ENCODE measurements around the gene VTI1A. TPM values are rescaled to one million over a fixed set of nuclear protein-coding genes. Genes with fewer than 3 reads are reported as not detected.

Gene VTI1A
- total and polyA plus RNA-seq, 9 of the 15 experiments (the other 6 are each of a cell fraction or from before 2014, with no cell fraction given), result 9.3 to 21.4 (median 16.0) TPM

DNA sequence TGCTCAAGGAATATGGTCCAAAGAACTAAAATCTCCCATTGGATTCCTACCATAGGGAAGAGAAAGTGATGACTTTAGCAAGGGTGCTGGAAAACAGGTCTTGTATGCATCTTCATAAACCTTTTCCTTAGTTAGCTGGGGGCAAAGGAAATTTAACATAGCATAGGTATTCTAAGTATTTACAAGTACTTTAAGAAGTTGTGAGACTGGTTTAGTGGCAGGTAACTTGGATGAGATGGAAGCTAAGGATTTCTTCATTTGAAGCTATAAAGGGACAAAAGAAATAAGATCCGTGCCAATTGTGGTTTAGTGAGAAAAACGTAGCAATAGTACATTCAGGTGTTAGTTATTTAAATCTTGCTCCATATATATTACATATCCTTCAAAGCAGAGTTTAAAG, 319.6 kb downstream of the VTI1A start (continued):
- TF ChIP-seq, protein P1, sequence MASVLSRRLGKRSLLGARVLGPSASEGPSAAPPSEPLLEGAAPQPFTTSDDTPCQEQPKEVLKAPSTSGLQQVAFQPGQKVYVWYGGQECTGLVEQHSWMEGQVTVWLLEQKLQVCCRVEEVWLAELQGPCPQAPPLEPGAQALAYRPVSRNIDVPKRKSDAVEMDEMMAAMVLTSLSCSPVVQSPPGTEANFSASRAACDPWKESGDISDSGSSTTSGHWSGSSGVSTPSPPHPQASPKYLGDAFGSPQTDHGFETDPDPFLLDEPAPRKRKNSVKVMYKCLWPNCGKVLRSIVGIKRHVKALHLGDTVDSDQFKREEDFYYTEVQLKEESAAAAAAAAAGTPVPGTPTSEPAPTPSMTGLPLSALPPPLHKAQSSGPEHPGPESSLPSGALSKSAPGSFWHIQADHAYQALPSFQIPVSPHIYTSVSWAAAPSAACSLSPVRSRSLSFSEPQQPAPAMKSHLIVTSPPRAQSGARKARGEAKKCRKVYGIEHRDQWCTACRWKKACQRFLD (CRISPR knock-in tag; IDR thresholded peaks at IDR 0.05), result no peak
- TF ChIP-seq HLTF (IDR thresholded peaks at IDR 0.05), result no peak
- TF ChIP-seq ZNF507 (tag; conservative IDR thresholded peaks at IDR 0.05), result no peak
- TF ChIP-seq, protein P2, sequence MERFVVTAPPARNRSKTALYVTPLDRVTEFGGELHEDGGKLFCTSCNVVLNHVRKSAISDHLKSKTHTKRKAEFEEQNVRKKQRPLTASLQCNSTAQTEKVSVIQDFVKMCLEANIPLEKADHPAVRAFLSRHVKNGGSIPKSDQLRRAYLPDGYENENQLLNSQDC (CRISPR knock-in tag; IDR thresholded peaks at IDR 0.05), result no peak
- TF ChIP-seq EWSR1 (IDR thresholded peaks at IDR 0.05; ENCODE audit: borderline replicate concordance, low read depth, partially characterized antibody), result no peak
- TF ChIP-seq TFAM (CRISPR knock-in tag; conservative IDR thresholded peaks at IDR 0.05), result no peak
- TF ChIP-seq PURB (CRISPR knock-in tag; IDR thresholded peaks at IDR 0.05; ENCODE audit: low read depth), result no peak

DNA sequence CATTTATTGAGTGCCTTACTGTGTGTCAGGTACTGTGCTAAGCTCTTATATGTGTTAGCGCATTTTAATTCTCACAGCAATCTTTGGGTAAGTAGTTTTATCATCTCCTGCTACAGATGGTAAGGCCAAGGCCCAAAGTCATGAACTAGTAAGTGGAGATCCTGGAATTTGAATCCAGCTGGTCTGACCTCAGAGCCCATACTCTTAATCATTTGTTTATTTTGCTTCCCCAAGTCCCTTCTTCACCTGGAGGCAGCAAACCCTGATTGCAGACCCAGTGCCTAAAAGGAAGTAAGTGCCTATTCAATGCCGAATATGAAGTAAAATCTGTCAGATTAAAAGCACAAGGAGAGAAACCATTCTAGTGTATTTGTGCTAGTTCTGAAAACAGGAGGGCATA, 320.1 kb downstream of the VTI1A start:
- Histone ChIP-seq H3K4me1 (replicated peaks in 1 of 2; ENCODE audit: control insufficient read depth in 2 of 2, insufficient read depth in 2 of 2, low read length in 2 of 2) (no peaks in the 10 kb centered on the region), H3K79me2 (ENCODE audit: control insufficient read depth, insufficient read depth, low read length) (no peaks in the 10 kb centered on the region), H3K4me3 (no peak overlapping the region), H3K9ac (ENCODE audit: insufficient read depth in 1 of 2, low read depth in 2 of 2, low read length in 2 of 2) (no peak overlapping the region), H3K27ac (ENCODE audit: extremely low read depth, low read depth, low read length) (no peak overlapping the region), H4K20me1 (replicated peaks; ENCODE audit: control insufficient read depth, insufficient read depth, low read length) (no peaks in the 10 kb centered on the region), H2AFZ (ENCODE audit: low read depth, low read length) (no peak overlapping the region), H3K27me3 (ENCODE audit: control insufficient read depth in 2 of 2, insufficient read depth in 2 of 2, low read length in 2 of 2) (no peaks in the 10 kb centered on the region), H3K9me3 (replicated peaks; ENCODE audit: control insufficient read depth, insufficient read depth, low read depth, low read length) (no peaks in the 10 kb centered on the region), H3K36me3 (ENCODE audit: control insufficient read depth, insufficient read depth, low read length) (no peaks in the 10 kb centered on the region), H3K4me2 (ENCODE audit: insufficient read depth, low read length) (no peak overlapping the region), H3K9me1 (ENCODE audit: control insufficient read depth, insufficient read depth, low read length) (no peaks in the 10 kb centered on the region)
- WGBS (ENCODE audit: insufficient coverage, low coverage, missing lambda C conversion rate), result 55% methylated on average over 2 of the region's 2 CpGs
- in situ Hi-C loops (cut with MboI) (no loop called here), intact Hi-C loops (cut with micrococcal nuclease) (no loop called here)
- no TSS peak for BruUV-seq (replicated peaks)
- CTCF ChIA-PET (ENCODE audit: low intra/inter-chr PET ratio), result no interaction called here
- POLR2A ChIA-PET, result interaction anchor here (0.6 to 1.4 kb wide), 2 partner anchors 16 to 44 kb away, joined by 3 read pairs; no protein-coding TSS in a partner anchor
- ATAC-seq (no peak), FAIRE-seq (no peak), DNase-seq (ENCODE audit: extremely low read depth in 1 of 4, low spot score in 3 of 4) (no peak)
- TF ChIP-seq U2AF1 (optimal IDR thresholded peaks at IDR 0.05; ENCODE audit: low read depth, low read length) (no peak), ZNF347 (CRISPR knock-in tag; IDR thresholded peaks at IDR 0.05; ENCODE audit: low read depth) (no peak), DACH1 (IDR thresholded peaks at IDR 0.05; ENCODE audit: partially characterized antibody) (no peak), ZNF24 (IDR thresholded peaks at IDR 0.05) (no peak), CCAR2 (IDR thresholded peaks at IDR 0.05; ENCODE audit: low read depth, low read length) (no peak), ZFP30 (CRISPR knock-in tag; IDR thresholded peaks at IDR 0.05; ENCODE audit: borderline replicate concordance) (no peak), HDAC8 (tag; IDR thresholded peaks at IDR 0.05) (no peak)
- TF ChIP-seq, protein P3, sequence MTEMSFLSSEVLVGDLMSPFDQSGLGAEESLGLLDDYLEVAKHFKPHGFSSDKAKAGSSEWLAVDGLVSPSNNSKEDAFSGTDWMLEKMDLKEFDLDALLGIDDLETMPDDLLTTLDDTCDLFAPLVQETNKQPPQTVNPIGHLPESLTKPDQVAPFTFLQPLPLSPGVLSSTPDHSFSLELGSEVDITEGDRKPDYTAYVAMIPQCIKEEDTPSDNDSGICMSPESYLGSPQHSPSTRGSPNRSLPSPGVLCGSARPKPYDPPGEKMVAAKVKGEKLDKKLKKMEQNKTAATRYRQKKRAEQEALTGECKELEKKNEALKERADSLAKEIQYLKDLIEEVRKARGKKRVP (CRISPR knock-in tag; IDR thresholded peaks at IDR 0.05), result no peak
- TF ChIP-seq, protein P4, sequence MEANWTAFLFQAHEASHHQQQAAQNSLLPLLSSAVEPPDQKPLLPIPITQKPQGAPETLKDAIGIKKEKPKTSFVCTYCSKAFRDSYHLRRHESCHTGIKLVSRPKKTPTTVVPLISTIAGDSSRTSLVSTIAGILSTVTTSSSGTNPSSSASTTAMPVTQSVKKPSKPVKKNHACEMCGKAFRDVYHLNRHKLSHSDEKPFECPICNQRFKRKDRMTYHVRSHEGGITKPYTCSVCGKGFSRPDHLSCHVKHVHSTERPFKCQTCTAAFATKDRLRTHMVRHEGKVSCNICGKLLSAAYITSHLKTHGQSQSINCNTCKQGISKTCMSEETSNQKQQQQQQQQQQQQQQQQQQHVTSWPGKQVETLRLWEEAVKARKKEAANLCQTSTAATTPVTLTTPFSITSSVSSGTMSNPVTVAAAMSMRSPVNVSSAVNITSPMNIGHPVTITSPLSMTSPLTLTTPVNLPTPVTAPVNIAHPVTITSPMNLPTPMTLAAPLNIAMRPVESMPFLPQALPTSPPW (CRISPR knock-in tag; IDR thresholded peaks at IDR 0.05), result no peak
- TF ChIP-seq, protein P5, sequence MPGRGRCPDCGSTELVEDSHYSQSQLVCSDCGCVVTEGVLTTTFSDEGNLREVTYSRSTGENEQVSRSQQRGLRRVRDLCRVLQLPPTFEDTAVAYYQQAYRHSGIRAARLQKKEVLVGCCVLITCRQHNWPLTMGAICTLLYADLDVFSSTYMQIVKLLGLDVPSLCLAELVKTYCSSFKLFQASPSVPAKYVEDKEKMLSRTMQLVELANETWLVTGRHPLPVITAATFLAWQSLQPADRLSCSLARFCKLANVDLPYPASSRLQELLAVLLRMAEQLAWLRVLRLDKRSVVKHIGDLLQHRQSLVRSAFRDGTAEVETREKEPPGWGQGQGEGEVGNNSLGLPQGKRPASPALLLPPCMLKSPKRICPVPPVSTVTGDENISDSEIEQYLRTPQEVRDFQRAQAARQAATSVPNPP (IDR thresholded peaks at IDR 0.05; ENCODE audit: borderline replicate concordance, insufficient read depth, insufficient read length), result no peak

Data from K562 (cell line).